ENCODE measurements around the gene COX19. TPM values are rescaled to one million over a fixed set of nuclear protein-coding genes. Genes with fewer than 3 reads are reported as not detected.
"Not testable (repeated sequence)": the region's sequence is repeated elsewhere in the genome, so short reads cannot be mapped to it uniquely, and the experiment has no call there.

COX19 gene
- total RNA-seq, 1 donor from 2014 or later = 17.1 TPM

DNA sequence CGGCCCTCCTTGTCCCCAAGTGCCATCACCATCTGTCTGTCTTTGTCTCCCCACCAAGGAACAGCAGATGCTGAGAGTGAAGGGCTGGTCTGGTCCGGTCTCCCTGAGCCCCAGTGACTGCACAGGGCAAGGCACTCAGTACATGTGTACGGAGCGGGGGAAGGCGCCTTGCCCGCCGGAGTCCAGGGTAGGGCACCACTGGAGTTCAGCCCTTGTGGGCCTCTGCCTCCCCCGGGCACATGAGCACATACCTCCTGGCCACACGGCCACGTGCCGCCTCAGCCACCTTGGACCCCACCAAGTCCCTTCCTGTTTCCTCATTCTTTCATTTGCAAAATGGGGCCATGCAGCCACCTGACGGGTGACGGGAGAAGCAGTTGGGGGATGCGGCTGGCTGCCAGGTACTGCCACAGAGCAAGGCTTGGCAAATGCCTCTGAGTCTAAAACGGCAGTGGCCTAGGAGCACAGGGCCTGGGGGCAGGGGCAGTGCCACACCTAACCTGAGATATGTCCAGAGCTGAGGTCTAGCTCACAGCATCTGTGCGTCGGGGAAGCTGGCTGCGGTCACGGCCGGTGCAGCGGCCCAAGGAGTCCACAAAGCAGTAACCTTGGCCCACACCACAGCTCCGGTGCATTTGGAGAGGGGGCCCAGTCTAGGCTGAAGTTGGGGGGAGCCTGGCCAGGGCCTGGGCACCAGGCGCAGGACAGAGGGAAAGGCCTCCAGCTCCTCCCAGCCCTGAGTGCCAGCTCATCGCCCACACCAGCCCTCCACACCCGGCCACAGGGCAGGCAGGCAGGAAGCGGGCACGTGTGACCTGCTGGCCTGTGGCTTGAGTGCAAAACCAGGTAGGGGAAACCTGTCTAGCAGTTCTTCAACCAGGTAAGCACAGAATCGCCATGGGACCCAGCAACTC, 26.1 kb downstream of the COX19 start:
- intact Hi-C loops (cut with micrococcal nuclease) = no loop called here

DNA sequence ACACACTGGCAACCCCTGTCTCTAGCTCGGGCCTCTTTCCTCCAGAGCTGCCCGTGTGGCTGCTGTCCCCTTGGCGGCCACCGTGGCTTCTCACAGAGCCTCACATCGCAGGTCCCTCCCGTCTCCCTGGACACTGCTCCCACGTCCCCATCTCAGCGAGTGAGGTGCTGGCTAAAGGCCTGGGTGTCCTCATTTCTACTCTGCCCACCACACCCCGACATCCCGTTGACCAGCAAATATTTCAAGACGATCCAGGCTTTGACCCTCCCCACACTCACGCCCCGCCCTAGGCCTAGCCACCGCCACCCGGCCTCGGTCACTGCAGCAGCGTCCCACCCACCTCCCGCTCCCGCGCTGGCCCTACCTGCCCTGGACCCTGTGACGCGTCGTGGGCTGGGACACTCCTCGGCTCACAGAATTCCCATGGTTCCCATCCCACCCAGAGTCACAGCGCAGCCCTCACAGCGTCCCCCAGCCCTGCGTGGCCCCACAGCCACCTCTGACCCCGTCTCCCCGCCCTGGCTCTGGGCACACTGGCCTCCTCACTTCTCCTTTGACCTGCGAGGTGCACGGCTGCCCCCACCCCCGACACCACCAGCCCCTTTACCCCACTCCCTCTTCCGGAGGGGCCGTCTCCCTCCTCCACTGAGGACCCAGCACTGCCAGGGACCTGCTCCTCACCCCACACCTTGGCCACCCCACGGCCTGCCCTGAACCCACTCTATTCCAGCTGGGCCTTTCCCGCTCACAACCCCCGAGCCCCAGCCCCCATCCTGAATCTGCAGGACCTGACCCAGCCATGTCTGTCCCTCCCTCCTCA, 27.7 kb downstream of the COX19 start:
- intact Hi-C loops (cut with micrococcal nuclease) = no loop called here

DNA sequence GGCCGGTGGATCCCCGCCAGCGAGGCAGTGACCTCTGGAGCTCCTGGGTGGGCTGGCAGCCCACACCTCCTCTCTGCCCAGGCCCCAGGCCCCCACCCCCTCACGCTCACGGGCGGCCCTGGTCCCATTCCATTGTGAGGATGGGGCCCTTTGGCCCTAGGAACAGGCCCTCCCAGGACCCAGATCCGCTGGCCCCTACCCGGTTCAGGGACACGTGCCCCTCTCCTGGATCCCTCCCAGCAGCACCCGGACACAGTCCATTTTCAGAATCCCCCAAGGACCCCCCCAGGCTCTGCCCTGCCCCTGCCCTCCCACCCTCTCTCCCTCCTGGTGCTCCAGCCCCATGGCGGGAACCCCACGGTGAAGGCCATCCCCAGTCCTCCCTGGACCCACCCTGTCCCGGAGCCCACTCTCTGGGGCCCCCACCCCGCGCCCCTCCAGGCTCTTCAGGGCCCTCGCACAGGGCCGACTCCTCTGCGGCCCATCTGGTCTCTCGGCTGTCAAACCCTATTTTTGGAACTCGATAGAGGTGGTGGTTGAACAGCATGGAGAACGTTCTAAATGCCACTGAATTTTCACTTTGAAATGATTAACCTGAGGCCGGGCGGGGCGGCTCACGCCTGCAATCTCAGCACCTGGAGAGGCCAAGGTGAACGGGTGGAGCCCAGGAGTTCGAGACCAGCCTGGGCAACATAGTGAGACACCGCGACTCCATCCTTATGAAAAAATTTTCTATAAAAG, 28.9 kb downstream of the COX19 start:
- intact Hi-C loops (cut with micrococcal nuclease) = no loop called here

DNA sequence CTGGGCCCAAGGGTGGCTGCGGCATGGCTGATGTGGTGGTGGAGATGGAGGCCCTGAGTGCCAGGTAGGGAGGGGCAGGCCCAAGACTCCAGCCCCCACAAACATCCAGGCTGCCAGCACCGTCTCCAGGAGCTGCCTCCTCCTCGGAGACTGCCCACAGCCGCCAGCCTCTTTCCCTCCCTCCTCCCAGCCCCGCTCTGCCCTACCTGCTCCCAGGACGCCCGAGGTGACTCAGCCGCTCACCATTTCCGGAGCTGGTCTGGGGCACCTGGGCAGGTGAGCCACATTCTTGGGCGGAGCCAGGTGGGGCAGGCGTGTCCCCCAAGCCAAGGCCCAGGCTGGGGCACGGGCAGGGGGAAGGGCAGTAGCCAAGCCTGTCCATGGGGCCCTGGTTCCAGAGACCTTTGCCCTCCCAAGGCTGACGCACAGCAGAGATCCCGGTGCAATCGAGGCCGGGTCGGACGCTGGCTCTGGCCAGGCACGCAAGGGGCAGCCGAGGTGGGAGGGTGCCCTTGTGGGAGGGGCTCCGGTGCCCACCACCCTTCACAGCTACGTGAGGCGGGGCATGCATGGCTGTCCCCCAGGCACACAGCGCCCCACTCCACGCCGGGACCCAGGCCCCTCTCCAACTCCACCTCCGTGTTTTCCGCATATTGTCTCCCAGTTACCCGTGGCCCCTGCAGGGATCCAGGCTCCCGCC, 29.6 kb downstream of the COX19 start:
- intact Hi-C loops (cut with micrococcal nuclease) = no loop called here

DNA sequence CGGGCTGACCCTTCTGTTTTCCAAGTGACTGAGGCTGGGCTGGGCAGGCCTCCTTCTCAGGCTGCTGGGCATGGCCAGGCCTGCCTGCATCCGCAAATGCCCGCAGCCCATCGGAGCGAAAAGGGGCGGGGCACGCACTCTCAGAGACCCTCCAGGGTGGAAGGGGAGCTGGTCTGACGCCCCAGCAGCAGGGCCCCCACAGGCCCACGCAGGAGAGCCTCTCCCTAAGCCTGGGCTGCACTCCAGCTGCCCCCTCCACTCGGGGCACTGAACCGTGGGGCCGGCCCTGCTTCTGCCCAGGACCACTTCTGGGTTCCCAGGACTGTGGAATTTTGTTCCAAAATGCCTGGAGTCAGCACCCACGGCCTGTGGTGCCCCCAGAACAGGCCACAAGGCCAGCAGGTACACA, 30.2 kb downstream of the COX19 start:
- intact Hi-C loops (cut with micrococcal nuclease) = no loop called here

DNA sequence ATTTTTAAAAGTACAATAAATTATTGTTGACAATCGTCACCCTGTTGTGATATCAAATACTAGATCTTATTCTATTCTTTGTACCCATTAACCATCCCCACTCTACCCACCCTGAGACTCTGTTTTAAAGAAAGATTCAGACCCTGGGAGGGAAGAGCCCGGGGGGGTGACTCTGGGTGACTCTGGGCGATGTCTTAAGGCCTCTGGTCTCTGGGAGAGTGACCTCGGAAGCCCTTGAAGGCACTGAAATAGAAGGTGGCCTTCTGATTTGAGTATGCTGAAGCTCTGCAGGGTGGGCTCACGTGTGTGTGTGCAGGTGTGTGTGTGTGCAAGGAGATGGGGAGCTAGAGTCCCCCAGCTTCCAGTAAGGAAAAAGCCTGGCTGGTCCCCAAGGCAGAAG, 30.6 kb downstream of the COX19 start:
- intact Hi-C loops (cut with micrococcal nuclease) = no loop called here

DNA sequence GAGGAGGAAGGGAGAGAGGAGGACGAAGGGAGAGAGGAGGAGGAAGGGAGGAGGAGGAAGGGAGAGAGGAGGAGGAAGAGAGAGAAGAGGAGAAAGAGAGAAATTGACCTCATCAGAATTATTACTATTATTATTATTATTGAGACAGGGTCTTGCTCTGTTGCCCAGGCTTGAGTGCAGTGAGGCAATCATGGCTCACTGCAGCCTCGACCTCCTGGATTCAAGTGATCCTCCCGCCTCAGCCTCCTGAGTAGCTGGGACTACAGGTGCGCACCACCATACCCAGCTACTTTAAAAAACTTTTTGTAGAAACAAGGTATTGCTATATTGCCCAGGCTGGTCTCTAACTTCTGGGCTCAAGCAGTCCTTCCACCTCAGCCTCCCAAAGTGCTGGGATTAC, 31.6 kb downstream of the COX19 start:
- intact Hi-C loops (cut with micrococcal nuclease) = not testable (repeated sequence)

DNA sequence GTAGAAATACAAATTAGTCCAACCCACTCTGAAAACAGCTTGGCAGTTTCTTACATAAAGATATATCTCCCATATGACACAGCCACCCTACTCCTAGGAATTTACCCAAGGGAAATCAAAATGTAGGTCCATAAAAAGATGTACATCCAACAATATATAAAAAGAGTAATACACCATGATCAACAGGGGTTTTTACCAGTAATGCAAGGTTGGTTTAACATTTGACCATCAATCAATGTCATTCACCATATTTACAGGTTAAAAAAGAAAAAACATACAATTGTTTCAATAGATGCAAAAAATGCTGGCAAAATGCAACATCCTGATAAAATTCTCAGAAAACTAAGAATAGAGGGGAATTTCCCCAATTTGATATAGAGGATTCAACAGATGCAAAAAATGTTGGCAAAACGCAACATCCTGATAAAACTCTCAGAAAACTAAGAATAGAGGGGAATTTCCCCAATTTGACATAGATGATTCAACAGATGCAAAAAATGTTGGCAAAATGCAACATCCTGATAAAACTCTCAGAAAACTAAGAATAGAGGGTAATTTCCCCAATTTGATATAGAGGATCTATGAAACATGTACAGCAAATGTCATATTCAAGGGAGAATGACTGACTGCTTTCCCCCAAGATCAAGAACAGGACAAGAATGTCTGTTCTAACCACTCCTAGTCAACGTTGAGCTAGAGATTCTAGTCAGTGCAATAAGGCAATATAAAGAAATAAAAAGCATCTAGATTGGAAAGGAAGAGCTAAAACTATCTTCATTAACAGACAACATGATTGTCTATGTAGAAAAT, 34.5 kb downstream of the COX19 start:
- intact Hi-C loops (cut with micrococcal nuclease) = no loop called here

DNA sequence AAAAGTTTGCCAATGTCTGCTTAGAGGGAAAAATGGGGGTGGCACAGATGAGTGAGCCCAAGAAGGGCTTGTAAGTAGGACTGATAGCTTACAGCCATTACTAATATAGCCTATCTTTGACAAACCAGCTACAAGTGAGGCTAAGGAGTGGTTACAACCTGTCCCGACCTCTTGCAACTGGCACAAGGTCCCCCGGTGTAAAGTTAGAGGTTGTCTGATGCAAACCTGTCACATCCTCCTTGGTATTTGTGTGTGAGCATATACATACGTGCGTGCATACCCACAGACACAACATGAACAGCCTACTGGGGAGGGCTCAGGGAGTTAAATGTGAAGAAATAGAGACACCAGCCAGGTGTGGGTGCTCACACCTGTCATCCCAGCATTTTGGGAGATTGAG, 35.5 kb downstream of the COX19 start:
- intact Hi-C loops (cut with micrococcal nuclease) = no loop called here

DNA sequence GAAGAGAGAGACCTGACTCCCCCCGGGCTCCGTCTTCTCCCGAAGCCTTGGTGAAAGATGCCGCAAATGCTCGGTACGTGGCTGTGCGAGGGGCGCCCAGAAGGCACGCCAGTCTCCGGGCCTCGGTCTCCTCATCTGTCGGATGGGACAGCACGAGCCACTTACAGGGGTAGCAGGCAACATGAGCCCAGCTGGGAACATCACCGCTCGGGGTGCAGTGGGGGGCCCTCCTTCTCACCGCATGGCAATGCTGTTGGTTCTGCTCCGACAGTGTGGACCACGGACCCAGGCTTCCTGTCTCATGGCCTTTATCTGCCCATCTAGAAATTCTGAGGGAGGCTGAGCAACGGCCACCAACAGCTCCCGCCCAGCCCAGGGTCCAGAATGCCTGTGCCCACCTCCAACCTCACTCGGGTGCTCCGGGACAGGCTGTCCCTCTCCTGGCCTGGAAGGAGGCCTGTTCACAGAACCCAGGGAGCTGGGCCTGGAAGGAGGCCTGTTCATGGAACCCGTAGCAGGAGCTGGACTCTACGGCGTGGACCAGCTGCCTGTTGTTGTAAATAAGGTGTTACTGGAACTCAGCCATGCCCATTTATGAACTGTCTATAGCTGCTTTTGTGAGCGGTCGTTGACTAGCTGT, 36.7 kb downstream of the COX19 start:
- intact Hi-C loops (cut with micrococcal nuclease) = no loop called here

DNA sequence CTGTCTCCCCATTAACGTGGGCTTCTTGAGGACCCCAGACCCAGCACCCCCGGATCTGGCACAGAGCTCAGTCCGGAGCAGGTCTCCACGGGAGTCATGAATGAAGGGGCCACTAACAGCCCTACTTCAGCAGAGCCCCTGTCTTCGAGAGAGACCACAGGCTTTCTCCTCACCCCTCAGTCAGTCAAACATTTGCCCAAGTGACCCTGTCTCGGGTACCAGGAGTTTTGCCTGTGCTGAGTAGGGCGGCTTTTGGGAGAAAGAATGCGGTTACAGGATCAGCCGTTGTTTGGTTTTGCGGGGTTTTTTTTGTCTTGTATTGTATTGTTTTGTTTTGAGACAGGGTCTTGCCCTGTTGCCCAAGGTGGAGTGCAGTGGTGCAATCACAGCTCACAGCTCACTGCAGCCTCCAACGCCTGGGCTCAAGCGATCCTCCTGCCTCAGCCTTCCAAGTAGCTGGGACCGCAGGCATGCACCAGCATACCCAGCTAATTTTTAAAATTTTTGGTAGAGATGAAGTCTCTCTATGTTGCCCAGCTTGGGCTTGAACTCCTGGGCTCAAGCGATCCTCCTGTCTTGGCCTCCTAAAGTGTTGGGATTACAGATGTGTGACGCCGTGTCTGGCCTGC, 37.4 kb downstream of the COX19 start:
- intact Hi-C loops (cut with micrococcal nuclease) = loop anchor here (2.0 kb wide), 1 partner anchor 15 kb away; no protein-coding TSS in a partner anchor

DNA sequence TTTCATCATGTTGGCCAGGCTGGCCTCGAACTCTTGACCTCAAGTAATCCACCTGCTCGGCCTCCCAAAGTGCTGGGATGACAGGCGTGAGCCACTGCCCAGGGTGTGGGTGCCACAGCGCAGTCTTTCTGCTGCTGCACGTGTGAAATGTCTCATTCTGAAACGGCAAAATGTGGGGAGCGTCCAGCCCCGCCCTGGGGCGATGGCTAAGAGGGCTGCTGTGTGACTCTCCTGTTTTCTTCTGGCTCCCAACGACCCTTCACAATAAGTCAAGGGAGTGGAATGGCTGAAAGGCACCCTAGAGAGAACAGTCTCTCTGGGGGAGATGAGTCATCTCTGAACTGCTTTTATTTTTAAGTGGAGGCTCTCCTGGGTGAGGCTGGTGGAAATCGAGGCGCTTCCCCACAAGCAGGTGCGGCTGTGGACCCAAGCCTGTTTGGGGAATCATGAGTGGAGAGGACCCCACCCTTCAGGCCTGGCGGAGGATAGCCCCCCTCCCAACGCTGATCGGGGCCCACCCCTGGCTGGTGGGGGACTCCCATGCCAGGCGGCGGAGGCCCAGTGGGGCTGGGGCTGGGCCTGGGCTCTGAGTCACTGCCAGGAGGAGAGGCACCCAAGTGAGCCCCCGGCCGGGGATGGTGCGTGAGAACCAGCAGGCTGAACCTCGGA, 38.8 kb downstream of the COX19 start:
- intact Hi-C loops (cut with micrococcal nuclease) = loop anchor here (2.0 kb wide), 1 partner anchor 14 kb away; no protein-coding TSS in a partner anchor

DNA sequence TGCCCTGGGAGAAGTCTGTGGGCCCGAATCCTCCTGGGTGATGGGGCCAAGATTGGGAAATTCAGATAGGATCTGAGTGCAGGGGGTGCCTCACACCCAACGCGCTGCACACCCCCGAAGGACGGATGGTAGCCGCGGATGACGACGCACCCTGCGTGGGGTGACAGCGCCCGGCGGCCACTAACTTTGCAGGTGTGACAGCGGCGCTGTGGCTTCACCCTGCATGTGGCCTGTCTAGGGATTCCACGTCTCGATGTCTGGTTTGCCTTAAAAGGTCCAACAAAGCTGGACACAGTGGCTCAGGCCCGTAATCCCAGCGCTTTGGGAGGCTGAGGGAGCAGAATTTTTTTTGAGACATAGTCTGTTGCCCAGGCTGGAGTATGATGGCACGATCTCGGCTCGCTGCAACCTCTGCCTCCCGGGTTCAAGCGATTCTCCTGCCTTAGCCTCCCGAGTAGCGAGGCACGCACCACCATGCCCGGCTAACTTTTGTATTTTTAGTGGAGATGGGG, 39.4 kb downstream of the COX19 start:
- intact Hi-C loops (cut with micrococcal nuclease) = loop anchor here (2.0 kb wide), 1 partner anchor 13 kb away; no protein-coding TSS in a partner anchor

DNA sequence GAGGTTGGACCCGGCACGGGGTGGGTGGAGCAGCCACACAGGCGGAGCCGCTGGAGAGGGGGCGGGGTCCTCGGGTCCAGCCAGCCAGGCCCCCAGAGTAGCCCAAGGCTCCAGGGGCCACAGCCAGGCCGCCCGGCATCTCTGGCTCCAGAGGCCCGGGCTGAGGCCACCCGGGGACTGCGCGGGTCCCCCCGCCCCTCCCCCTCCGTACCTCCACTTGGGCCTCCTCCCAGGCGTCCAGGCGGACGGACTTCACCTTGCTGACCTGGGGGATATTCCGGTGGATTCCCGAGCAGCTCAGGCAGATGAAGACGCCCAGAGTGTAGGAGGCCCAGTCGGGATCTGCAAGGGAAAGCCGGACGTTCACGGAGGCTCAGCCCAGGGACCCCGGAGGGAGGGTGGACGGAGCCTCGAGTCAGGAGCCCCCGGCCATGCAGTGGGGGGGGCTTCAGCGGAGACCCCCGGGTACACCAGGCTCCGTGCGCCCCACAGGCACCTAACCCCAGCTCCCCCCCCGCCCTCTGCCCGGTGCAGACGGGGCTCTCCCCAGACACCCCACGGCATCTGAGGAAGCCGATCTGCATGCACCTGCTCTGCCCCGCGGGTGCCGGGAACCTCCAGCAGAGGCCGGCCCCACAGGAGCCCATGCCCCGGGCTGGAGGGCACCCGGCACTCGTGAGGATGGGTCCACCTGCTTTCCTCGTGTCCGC, 40.0 kb downstream of the COX19 start:
- intact Hi-C loops (cut with micrococcal nuclease) = no loop called here

DNA sequence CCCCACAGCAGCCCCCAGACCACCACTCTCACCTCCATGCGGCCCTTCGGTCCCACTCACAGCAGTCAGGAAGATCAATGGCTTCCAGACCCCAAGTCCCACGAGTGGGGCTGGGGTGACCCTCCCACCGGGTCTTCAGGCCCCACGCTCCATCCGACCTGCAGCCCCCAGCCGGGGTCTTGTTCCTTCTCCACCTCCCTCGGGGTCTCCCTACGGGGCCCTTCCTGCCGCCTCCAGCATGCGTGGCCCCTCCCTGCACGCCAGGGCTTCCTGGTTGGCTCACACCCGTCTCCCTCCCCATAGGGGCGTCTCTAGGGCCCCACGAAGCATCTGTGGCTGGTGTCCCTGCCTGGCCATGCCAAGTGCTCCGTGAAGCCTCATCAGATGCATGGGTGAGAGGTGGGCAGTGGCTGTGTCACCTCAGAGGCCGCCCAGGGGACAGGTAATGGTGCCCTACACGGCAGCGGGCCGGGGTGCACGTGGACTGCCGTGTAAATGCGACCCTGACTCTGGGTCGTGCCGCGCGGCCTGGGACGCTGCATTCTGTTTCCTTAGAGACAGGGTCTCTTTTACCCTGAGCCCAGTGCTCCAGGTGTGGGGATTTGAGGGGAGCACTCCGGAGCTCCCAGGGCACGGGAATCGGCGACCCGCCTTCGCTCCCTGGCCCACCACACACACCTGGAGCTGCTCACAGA, 40.7 kb downstream of the COX19 start:
- intact Hi-C loops (cut with micrococcal nuclease) = no loop called here

DNA sequence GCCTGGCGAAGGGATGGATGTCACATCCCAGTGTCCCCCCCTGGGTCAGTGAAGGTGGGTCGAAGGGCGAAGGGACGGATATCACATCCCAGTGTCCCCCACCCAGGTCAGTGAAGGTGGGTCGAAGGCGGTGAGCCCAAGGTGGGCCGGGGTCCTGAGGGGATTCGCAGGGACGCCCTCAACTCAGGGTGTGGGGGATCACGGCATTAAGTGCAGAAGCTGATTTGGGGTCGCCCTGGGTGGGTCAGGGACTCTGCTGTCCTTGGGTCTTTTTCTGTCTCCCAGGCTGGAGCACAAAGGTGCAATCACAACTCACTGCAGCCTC, 42.7 kb downstream of the COX19 start:
- intact Hi-C loops (cut with micrococcal nuclease) = no loop called here

Data from T-helper 2 cell treated with Interferon-gamma antibody and Interleukin-4, amounts not matched to agents 100 ng/mL and 5 ng/mL, for 36 hours (primary cell).